HepG2 (cell line): ENCODE data around the gene HDAC3. TPM values are rescaled to one million over a fixed set of nuclear protein-coding genes. Genes with fewer than 3 reads are reported as not detected.

Experiments used
- ATAC-seq: fragments of 200-7000 bp; cut with Tn5 transposase; 3 replicates; pipeline ENCODE4 v1.9.1; 2020; ENCODE audit warnings: mild to moderate bottlenecking, moderate library complexity
- BruUV-seq: library from RNA; stranded (reverse); fragments of 400-500 nt; replicated peaks from 2 replicates; lab custom pipeline; 2021; lab: Mats Ljungman, UMichigan
- CTCF ChIA-PET: fragments of 300-600 bp; formaldehyde crosslinking; extraction: SDS; loops from one replicate; lab custom pipeline; 2021; ENCODE audit warnings: low total read pairs, inconsistent platforms, low intra/inter-chr PET ratio; lab: Yijun Ruan, JAX
- POLR2A ChIA-PET: fragments of 350-600 bp; sonication (Branson Sonifier 250); formaldehyde crosslinking; loops from one replicate; lab custom pipeline; 2020; ENCODE audit warnings: antibody characterized with exemption, inconsistent platforms; lab: Yijun Ruan, JAX
- DNase-seq: peaks from one replicate; pipeline ENCODE4 v3.0.0-alpha.2; 2015; ENCODE audit warnings: low spot score
- FAIRE-seq: peaks from 3 replicates; lab custom pipeline; 2011; peaks lifted over from hg19 to GRCh38; lab: Jason Lieb, UNC
- H2AFZ ChIP-seq: one replicate; pipeline ENCODE4 v1.6.1; 2011; ENCODE audit warnings: low read length, inconsistent platforms
- H3K27ac ChIP-seq: fragments of 300-600 bp; 3 replicates; pipeline ENCODE4 v1.8.0; 2011; ENCODE audit warnings: mixed run types, mild to moderate bottlenecking, mixed read lengths, low read length, inconsistent platforms; ENCODE audit not compliant: insufficient read depth; ENCODE audit errors: extremely low read length
- H3K27me3 ChIP-seq, 2 experiments: fragments of 200-600 bp in 1 of 2; 2 replicates in 1 of 2; 3 replicates in 1 of 2; pipeline versions ENCODE4 v1.6.0 to v1.8.0; 2011; ENCODE audit warnings: low read length in 2 of 2, mild to moderate bottlenecking in 2 of 2, moderate library complexity in 2 of 2, inconsistent platforms in 1 of 2; ENCODE audit not compliant: insufficient read depth in 2 of 2, control insufficient read depth in 1 of 2
- H3K36me3 ChIP-seq, 2 experiments: fragments of 200-600 bp in 1 of 2; replicated peaks in 1 of 2; 2 replicates in 1 of 2; 3 replicates in 1 of 2; pipeline versions ENCODE4 v1.5.1 to v1.8.0; 2011; ENCODE audit warnings: low read length in 2 of 2, inconsistent platforms in 1 of 2; ENCODE audit not compliant: insufficient read depth in 2 of 2, control insufficient read depth in 1 of 2
- H3K4me1 ChIP-seq: 2 replicates; pipeline ENCODE4 v1.5.1; 2012; ENCODE audit warnings: low read length, inconsistent platforms; ENCODE audit not compliant: insufficient read depth
- H3K4me2 ChIP-seq: 2 replicates; pipeline ENCODE4 v1.6.0; 2011; ENCODE audit warnings: low read depth, low read length, inconsistent platforms
- H3K4me3 ChIP-seq, 3 experiments: fragments of 200-600 bp in 1 of 3; sonication (generic), shearing (Covaris generic) in 1 of 3; replicated peaks in 1 of 3; 2 replicates each; pipeline ENCODE4 v1.5.1; 2011 to 2016; ENCODE audit warnings: low read length in 3 of 3, inconsistent platforms in 2 of 3, low read depth in 2 of 3, mild to moderate bottlenecking in 2 of 3, control low read depth in 1 of 3, mixed read lengths in 1 of 3; ENCODE audit not compliant: insufficient read depth in 1 of 3
- H3K79me2 ChIP-seq: one replicate; pipeline ENCODE4 v1.6.1; 2011; ENCODE audit warnings: low read length, inconsistent platforms; ENCODE audit not compliant: insufficient read depth
- H3K9ac ChIP-seq: 2 replicates; pipeline ENCODE4 v1.6.0; 2011; ENCODE audit warnings: mild to moderate bottlenecking, low read depth, low read length, inconsistent platforms; ENCODE audit not compliant: insufficient read depth
- H3K9me3 ChIP-seq: 2 replicates; pipeline ENCODE4 v1.5.1; 2012; ENCODE audit warnings: mild to moderate bottlenecking, low read length
- H4K20me1 ChIP-seq: 2 replicates; pipeline ENCODE4 v1.6.0; 2011; ENCODE audit warnings: inconsistent platforms, mild to moderate bottlenecking, low read length, moderate library complexity; ENCODE audit not compliant: insufficient read depth
- AHDC1 ChIP-seq: sonication (generic); formaldehyde crosslinking; IDR thresholded peaks from 2 replicates; pipeline ENCODE4 v1.5.1; 2020; ENCODE audit warnings: mild to moderate bottlenecking, missing genetic modification reagents, borderline replicate concordance
- ATF5 ChIP-seq: sonication (generic); formaldehyde crosslinking; IDR thresholded peaks from 2 replicates; pipeline ENCODE4 v1.4.0; 2020; ENCODE audit warnings: mild to moderate bottlenecking, low read depth, missing genetic modification reagents
- CREB1 ChIP-seq, 2 experiments: fragments of 450-650 bp in 1 of 2; IDR thresholded peaks; 2 replicates each; pipeline ENCODE4 v1.6.1; 2016 to 2017; ENCODE audit warnings: control low read depth in 1 of 2, mild to moderate bottlenecking in 1 of 2, missing compliant biosample characterization in 1 of 2, missing genetic modification characterization in 1 of 2
- KDM6A ChIP-seq: IDR thresholded peaks from 2 replicates; pipeline ENCODE4 v1.6.1; 2016; ENCODE audit warnings: low read depth
- ZNF709 ChIP-seq: sonication (generic); formaldehyde crosslinking; IDR thresholded peaks from 2 replicates; pipeline ENCODE4 v1.5.0; 2020; ENCODE audit warnings: mild to moderate bottlenecking, missing genetic modification reagents
- WGBS: methylation state at CpG from one replicate; pipeline ENCODE4 v1.1.6; 2017; ENCODE audit warnings: low lambda C conversion rate; 5-methylcytosine and 5-hydroxymethylcytosine counted together
- in situ Hi-C: cut with HindIII; loops from 2 replicates; pipeline ENCODE4 v1.10.0; 2017; ENCODE audit warnings: low pct_unique_long_range_greater_than_20kb; ENCODE audit not compliant: extremely low pct_ligation_motif_present
- intact Hi-C: fragments of 100-400 bp; cut with micrococcal nuclease; formaldehyde crosslinking; loops from one replicate; pipeline ENCODE4 v1.10.0; 2022; ENCODE audit not compliant: unreplicated experiment
- polyA plus RNA-seq, 8 experiments: library from polyadenylated mRNA; depleted of rRNA in 3 of 8; stranded (reverse) in 7 of 8; unstranded in 1 of 8; fragments of >200 nt; fragmentation: Illumina TruSeq in 4 of 8; extraction: Trizol in 4 of 8; gene quantifications; 2 replicates each; pipeline versions ENCODE4 v1.2.1 to v1.2.3, GENCODE V29; 2011 to 2016; ENCODE audit warnings: low read depth in 4 of 8, missing spikeins in 1 of 8, mixed read lengths in 1 of 8; ENCODE audit not compliant: insufficient read depth in 1 of 8
- total RNA-seq, 5 experiments: library from RNA; depleted of rRNA; stranded (reverse); fragments of >200 nt; fragmentation: Illumina TruSeq; extraction: Trizol; gene quantifications; 2 replicates each; pipeline ENCODE4 v1.2.3, GENCODE V29; 2016; ENCODE audit warnings: low read depth in 1 of 5

The HDAC3 gene
- total and polyA plus RNA-seq, 2 of the 13 experiments (the other 11 are each of a cell fraction or from before 2014, with no cell fraction given): 84.0 to 94.1 TPM

- H2AFZ ChIP-seq: no peak overlapping the region
- no peak overlapping the region for H3K4me2 ChIP-seq
- no peak for FAIRE-seq
- no peaks in the 10 kb centered on the region for H4K20me1 ChIP-seq
- ChIA-PET CTCF (no interaction called here), POLR2A (no interaction called here)
- no peaks in the 10 kb centered on the region for H3K36me3 ChIP-seq
- no peaks in the 10 kb centered on the region for H3K27me3 ChIP-seq
- no peak for DNase-seq
- H3K27ac ChIP-seq: no peak overlapping the region
- in situ Hi-C loops (no loop called here), intact Hi-C loops (no loop called here)
- peaks cover 85% of the 10 kb centered on the region for H3K79me2 ChIP-seq
- TF ChIP-seq CREB1 (IDR thresholded peaks at IDR 0.05) (no peak), CREB1 (CRISPR knock-in tag; IDR thresholded peaks at IDR 0.05) (0 out of 2 replicates have a peak, but pooled peaks have one; percentile 5), AHDC1 (no peak)
- ATAC-seq: no peak
- no peak overlapping the region for H3K4me3 ChIP-seq
- H3K9me3 ChIP-seq: no peaks in the 10 kb centered on the region
- H3K9ac ChIP-seq: no peak overlapping the region
- H3K4me1 ChIP-seq: peaks cover 81% of the 10 kb centered on the region
- no TSS peak for BruUV-seq
These were observed 23.3 kb downstream of the HDAC3 start for GRCh38 chr5:141613344-141613743.

DNA sequence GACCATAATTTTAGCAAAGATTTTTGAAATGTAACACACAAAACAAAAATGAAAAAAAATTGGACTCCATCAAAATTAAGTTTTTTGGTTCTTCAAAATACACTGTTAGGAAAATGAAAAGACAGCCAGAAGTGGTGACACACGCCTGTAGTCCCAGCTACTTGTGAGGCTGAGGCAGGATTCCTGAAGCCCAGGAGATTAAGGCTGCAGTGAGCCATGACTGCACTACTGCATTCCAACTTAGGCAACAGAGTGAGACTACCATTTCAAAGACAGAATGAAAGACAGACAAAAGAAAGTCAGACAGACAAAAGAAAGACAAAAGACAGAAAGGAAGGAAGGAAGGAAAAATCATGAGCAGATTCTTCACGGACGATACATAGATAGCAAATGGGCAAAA, 25.4 kb downstream of the HDAC3 start:
- FAIRE-seq (no peak), ATAC-seq (no peak), DNase-seq (no peak)
- Histone ChIP-seq H3K27ac (peak overlapping the region; percentile 28), H4K20me1 (no peaks in the 10 kb centered on the region), H3K9ac (no peak overlapping the region), H3K27me3 (no peaks in the 10 kb centered on the region), H3K4me1 (peaks cover 87% of the 10 kb centered on the region), H3K79me2 (peaks cover 87% of the 10 kb centered on the region), H3K9me3 (no peaks in the 10 kb centered on the region), H3K4me2 (no peak overlapping the region), H3K36me3 (no peaks in the 10 kb centered on the region), H3K4me3 (no peak overlapping the region), H2AFZ (no peak overlapping the region)
- no peak for TF ChIP-seq ATF5 (CRISPR knock-in tag)
- TF ChIP-seq ZNF709 (CRISPR knock-in tag): no peak
- no peak for TF ChIP-seq KDM6A
- intact Hi-C loops: no loop called here
- in situ Hi-C loops: no loop called here
- WGBS: 94% methylated on average over 3 of the region's 3 CpGs
- no TSS peak for BruUV-seq
- ChIA-PET CTCF (no interaction called here), POLR2A (no interaction called here)
